GM12891 (cell line): ENCODE data around the gene INSIG1.

Source experiments
- PAX5 ChIP-seq: IDR thresholded peaks from 2 replicates; pipeline ENCODE4 v1.6.1; 2011; ENCODE audit warnings: low read length, moderate library complexity, mild to moderate bottlenecking; ENCODE audit not compliant: insufficient read depth, severe bottlenecking
- POLR2A ChIP-seq: IDR thresholded peaks from 2 replicates; pipeline ENCODE4 v1.6.1; 2011; ENCODE audit warnings: low read depth, low read length, control low read depth
- POLR2AphosphoS5 ChIP-seq: IDR thresholded peaks from 2 replicates; pipeline ENCODE4 v1.6.1; 2011; ENCODE audit warnings: low read depth, low read length, control low read depth
- POU2F2 ChIP-seq: IDR thresholded peaks from 2 replicates; pipeline ENCODE4 v1.6.1; 2011; ENCODE audit warnings: low read depth, mild to moderate bottlenecking, control low read depth, low read length, moderate library complexity
- SPI1 ChIP-seq: IDR thresholded peaks from 2 replicates; pipeline ENCODE4 v1.6.1; 2011; ENCODE audit warnings: low read depth, low read length, control low read depth
- TAF1 ChIP-seq: IDR thresholded peaks from 2 replicates; pipeline ENCODE4 v1.6.1; 2011; ENCODE audit warnings: low read depth, low read length, control low read depth

DNA sequence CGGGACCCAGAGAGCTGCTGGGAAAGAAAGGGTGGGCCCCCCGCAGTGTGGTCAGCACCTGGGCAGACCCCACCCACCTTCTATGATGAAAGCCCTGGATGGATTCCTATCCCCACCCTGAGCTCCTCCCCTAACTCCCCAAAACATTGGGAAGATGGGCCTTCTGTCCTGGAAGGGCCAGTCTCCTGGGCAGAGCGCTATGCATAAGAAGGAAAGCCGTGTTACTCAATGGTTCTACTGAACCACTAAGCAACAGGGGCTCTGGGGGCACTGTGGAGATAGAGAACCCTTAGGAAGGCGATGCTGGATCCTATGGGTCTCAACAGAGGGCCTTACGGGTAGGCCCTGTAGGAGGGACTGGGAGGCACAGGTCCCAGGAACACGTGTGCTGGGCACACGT, 30.7 kb upstream of the INSIG1 start:
- TF ChIP-seq POLR2AphosphoS5 (no peak), POLR2A (no peak), TAF1 (no peak), POU2F2 (no peak), PAX5 (no peak), SPI1 (no peak)
